ENCODE data around the gene COBL. TPM values are rescaled to one million over a fixed set of nuclear protein-coding genes. Genes with fewer than 3 reads are reported as not detected.

COBL gene
- total RNA-seq, 1 experiment from 2014 or later: 49.9 TPM

- BruUV-seq (replicated peaks): no TSS peak
- DNase-seq: no peak
- Mint-ChIP-seq H3K4me3 (ENCODE audit: low read depth, unreplicated experiment) (no peak overlapping the region), H3K4me1 (ENCODE audit: low read depth, unreplicated experiment) (no peaks in the 10 kb centered on the region), H3K27me3 (ENCODE audit: unreplicated experiment) (no peaks in the 10 kb centered on the region), H3K36me3 (ENCODE audit: insufficient read depth, unreplicated experiment) (no peaks in the 10 kb centered on the region), H3K27ac (ENCODE audit: unreplicated experiment) (no peak overlapping the region), H3K9me3 (ENCODE audit: low read depth, unreplicated experiment) (no peaks in the 10 kb centered on the region)
- TF ChIP-seq, protein P1, sequence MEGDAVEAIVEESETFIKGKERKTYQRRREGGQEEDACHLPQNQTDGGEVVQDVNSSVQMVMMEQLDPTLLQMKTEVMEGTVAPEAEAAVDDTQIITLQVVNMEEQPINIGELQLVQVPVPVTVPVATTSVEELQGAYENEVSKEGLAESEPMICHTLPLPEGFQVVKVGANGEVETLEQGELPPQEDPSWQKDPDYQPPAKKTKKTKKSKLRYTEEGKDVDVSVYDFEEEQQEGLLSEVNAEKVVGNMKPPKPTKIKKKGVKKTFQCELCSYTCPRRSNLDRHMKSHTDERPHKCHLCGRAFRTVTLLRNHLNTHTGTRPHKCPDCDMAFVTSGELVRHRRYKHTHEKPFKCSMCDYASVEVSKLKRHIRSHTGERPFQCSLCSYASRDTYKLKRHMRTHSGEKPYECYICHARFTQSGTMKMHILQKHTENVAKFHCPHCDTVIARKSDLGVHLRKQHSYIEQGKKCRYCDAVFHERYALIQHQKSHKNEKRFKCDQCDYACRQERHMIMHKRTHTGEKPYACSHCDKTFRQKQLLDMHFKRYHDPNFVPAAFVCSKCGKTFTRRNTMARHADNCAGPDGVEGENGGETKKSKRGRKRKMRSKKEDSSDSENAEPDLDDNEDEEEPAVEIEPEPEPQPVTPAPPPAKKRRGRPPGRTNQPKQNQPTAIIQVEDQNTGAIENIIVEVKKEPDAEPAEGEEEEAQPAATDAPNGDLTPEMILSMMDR (IDR thresholded peaks at IDR 0.05; ENCODE audit: unreplicated experiment): no peak
- intact Hi-C loops (cut with micrococcal nuclease; ENCODE audit: unreplicated experiment): no loop called here
- CTCF ChIA-PET: interaction anchor here (0.7 kb wide), 1 partner anchor 279 kb away, joined by 3 read pairs; no protein-coding TSS in a partner anchor
These were observed 83.2 kb downstream of the COBL start for GRCh38 chr7:51233374-51233773.

GRCh38 chr7:51230723-51231122, 85.9 kb downstream of the COBL start:
- intact Hi-C loops (cut with micrococcal nuclease; ENCODE audit: unreplicated experiment): no loop called here
- Mint-ChIP-seq H3K4me1 (ENCODE audit: low read depth, unreplicated experiment) (peaks cover 10% of the 10 kb centered on the region), H3K36me3 (ENCODE audit: insufficient read depth, unreplicated experiment) (no peaks in the 10 kb centered on the region), H3K4me3 (ENCODE audit: low read depth, unreplicated experiment) (no peak overlapping the region), H3K9me3 (ENCODE audit: low read depth, unreplicated experiment) (no peaks in the 10 kb centered on the region), H3K27ac (ENCODE audit: unreplicated experiment) (no peak overlapping the region), H3K27me3 (ENCODE audit: unreplicated experiment) (no peaks in the 10 kb centered on the region)
- BruUV-seq (replicated peaks): no TSS peak
- CTCF ChIA-PET: interaction anchor here (0.9 to 2.0 kb wide), 2 partner anchors 21 to 136 kb away, joined by 3 to 6 read pairs; no protein-coding TSS in a partner anchor
- TF ChIP-seq, protein P1 (IDR thresholded peaks at IDR 0.05; ENCODE audit: unreplicated experiment): no peak
- DNase-seq: no peak

- H3K27ac Mint-ChIP-seq (ENCODE audit: unreplicated experiment): no peak overlapping the region
- no peak overlapping the region for H3K4me3 Mint-ChIP-seq (ENCODE audit: low read depth, unreplicated experiment)
- TF ChIP-seq, protein P1 (IDR thresholded peaks at IDR 0.05; ENCODE audit: unreplicated experiment): no peak
- H3K9me3 Mint-ChIP-seq (ENCODE audit: low read depth, unreplicated experiment): no peaks in the 10 kb centered on the region
- H3K4me1 Mint-ChIP-seq (ENCODE audit: low read depth, unreplicated experiment): peaks cover 15% of the 10 kb centered on the region
- no peaks in the 10 kb centered on the region for H3K36me3 Mint-ChIP-seq (ENCODE audit: insufficient read depth, unreplicated experiment)
- no peak for DNase-seq
- intact Hi-C loops (cut with micrococcal nuclease; ENCODE audit: unreplicated experiment): no loop called here
- no TSS peak for BruUV-seq (replicated peaks)
- no peaks in the 10 kb centered on the region for H3K27me3 Mint-ChIP-seq (ENCODE audit: unreplicated experiment)
- CTCF ChIA-PET: interaction anchor here (0.9 to 2.0 kb wide), 2 partner anchors 22 to 137 kb away, joined by 3 to 6 read pairs; no protein-coding TSS in a partner anchor
These were observed 86.3 kb downstream of the COBL start for GRCh38 chr7:51230324-51230625.

DNA sequence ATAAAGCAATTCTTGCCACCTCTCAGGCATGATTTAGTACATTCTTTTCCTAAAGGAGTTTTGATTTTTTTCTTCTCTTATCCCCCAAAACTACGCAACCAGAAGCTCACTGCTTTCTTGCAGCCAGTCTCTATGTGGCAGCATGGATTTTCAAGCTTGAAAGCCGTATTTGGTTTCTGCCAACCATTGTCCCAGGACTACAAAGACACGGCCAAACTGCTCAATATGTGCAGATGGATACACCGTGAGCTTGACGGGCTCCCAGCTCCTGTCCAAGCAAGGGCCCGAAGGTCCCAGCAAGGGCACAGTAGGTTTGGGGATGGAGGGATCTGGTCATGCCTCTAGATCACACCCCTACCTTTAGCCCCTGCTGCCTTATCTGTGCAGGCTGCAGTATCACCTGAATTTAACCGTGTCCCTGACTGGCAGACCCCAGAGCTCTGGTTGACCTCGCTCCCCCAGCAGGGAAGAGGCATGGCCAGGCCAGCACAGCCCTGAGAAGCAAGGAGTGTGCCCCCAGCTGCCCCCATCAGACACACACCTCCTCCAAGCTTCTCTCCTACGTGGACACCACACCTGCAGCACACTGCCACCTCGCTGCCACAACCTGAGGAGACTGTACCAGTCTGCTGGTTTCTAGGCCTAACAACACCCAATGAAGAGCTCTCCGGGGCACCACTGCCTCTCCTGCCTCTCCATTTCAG, 86.8 kb downstream of the COBL start:
- CTCF ChIA-PET: interaction anchor here (0.7 to 2.0 kb wide), 4 partner anchors 22 to 137 kb away, joined by 3 to 6 read pairs (median 3); no protein-coding TSS in a partner anchor
- TF ChIP-seq, protein P1 (IDR thresholded peaks at IDR 0.05; ENCODE audit: unreplicated experiment): no peak
- Mint-ChIP-seq H3K27me3 (ENCODE audit: unreplicated experiment) (no peaks in the 10 kb centered on the region), H3K4me1 (ENCODE audit: low read depth, unreplicated experiment) (peaks cover 15% of the 10 kb centered on the region), H3K27ac (ENCODE audit: unreplicated experiment) (no peak overlapping the region), H3K36me3 (ENCODE audit: insufficient read depth, unreplicated experiment) (no peaks in the 10 kb centered on the region), H3K4me3 (ENCODE audit: low read depth, unreplicated experiment) (no peak overlapping the region), H3K9me3 (ENCODE audit: low read depth, unreplicated experiment) (no peaks in the 10 kb centered on the region)
- no peak for DNase-seq
- intact Hi-C loops (cut with micrococcal nuclease; ENCODE audit: unreplicated experiment): no loop called here
- no TSS peak for BruUV-seq (replicated peaks)

Measured in Calu3 (cell line).